Aorta (tissue), 5 donors: ENCODE measurements around the gene RNASE4. TPM values are rescaled to one million over a fixed set of nuclear protein-coding genes. Genes with fewer than 3 reads are reported as not detected.
"Not testable (repeated sequence)": the region's sequence is repeated elsewhere in the genome, so short reads cannot be mapped to it uniquely, and the experiment has no call there.

Experiments
- ATAC-seq: fragments of 200-7000 bp; cut with Tn5 transposase; one replicate; pipeline ENCODE4 v1.9.1; 2022; ENCODE audit warnings: moderate library complexity; ENCODE audit not compliant: low FRiP score
- DNase-seq, 2 donors: peaks; one replicate each; pipeline ENCODE4 v3.0.0-alpha.2; 2020
- H3K27ac ChIP-seq, 2 donors: one replicate each; pipeline ENCODE4 v1.5.1; 2013; ENCODE audit warnings: low read length in 2 of 2, mild to moderate bottlenecking in 2 of 2, moderate library complexity in 2 of 2, control low read depth in 1 of 2, inconsistent platforms in 1 of 2, low read depth in 1 of 2
- H3K27me3 ChIP-seq, 2 donors: one replicate each; pipeline ENCODE4 v1.6.1; 2013; ENCODE audit warnings: control low read depth in 1 of 2, low read length in 1 of 2, mild to moderate bottlenecking in 1 of 2, moderate library complexity in 1 of 2; ENCODE audit not compliant: insufficient read depth in 2 of 2, control insufficient read depth in 1 of 2
- H3K36me3 ChIP-seq, 2 donors: one replicate each; pipeline ENCODE4 v1.6.1; 2013; ENCODE audit warnings: control low read depth in 1 of 2, low read length in 1 of 2, mild to moderate bottlenecking in 1 of 2; ENCODE audit not compliant: insufficient read depth in 2 of 2, control insufficient read depth in 1 of 2
- H3K4me1 ChIP-seq, 2 donors: one replicate each; pipeline ENCODE4 v1.6.1; 2013; ENCODE audit warnings: low read length in 2 of 2, control low read depth in 1 of 2, mild to moderate bottlenecking in 1 of 2, moderate library complexity in 1 of 2; ENCODE audit not compliant: insufficient read depth in 2 of 2, control insufficient read depth in 1 of 2
- H3K4me3 ChIP-seq, 2 donors: one replicate each; pipeline ENCODE4 v1.5.1; 2013; ENCODE audit warnings: low read length in 2 of 2, control low read depth in 1 of 2, mild to moderate bottlenecking in 1 of 2
- H3K9me3 ChIP-seq: one replicate; pipeline ENCODE4 v1.6.1; 2013; ENCODE audit warnings: mild to moderate bottlenecking, low read length; ENCODE audit not compliant: control insufficient read depth
- WGBS, 2 donors: extraction: QIAGEN DNeasy Blood & Tissue Kit; methylation state at CpG; one replicate each; pipeline ENCODE4 v1.1.7; 2013; 5-methylcytosine and 5-hydroxymethylcytosine counted together
- intact Hi-C, 2 donors: fragments of 100-400 bp; cut with DNase I; formaldehyde crosslinking; loops; one replicate each; pipeline versions ENCODE4 v1.14.2 to v1.15.0; 2022
- polyA plus RNA-seq, 2 donors: library from polyadenylated mRNA; stranded (reverse); fragments of 200-250 nt; gene quantifications; one replicate each; pipeline ENCODE4 v1.2.3, GENCODE V29; 2013
- total RNA-seq, 2 donors: library from RNA; stranded (reverse); fragmentation: NEBNext Ultra II Directional; extraction: Animal tissue kit (Norgen Biotek cat#: 25700); gene quantifications; one replicate each; pipeline ENCODE4 v1.2.1, GENCODE V29; 2021
- donor health status: healthy with polysubstance abuse.
- donor health status: Bipolar disorder and iron deficiency.
- donor health status: DM: no; HTN: no; CAD: no.
- donor health status: DM: no; HTN: no; CAD: no.
- donor health status: DM: yes; HTN: yes; CAD: no.

RNASE4 gene
- total and polyA plus RNA-seq, 4 donors, result 37.4 to 85.1 (median 55.6) TPM

DNA sequence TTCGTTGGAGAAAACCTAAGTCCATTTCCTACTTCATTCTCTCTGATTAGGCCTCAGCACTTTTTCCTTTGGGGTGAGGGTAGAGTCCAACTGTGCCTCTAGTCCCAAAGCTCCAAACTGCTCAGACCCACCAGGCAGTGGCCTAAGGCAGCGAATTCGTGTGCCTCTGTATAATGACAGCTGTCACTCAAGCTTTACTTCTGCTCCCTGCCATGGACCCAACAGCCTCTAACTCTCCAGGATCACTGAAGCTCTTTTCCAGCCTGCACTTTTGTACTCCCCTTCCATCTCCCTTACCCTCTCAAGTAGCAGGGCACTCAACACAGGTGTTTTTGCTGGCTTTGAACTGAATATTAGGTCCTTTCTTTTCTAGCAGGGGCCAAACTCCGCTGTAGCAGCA lies 28.1 kb upstream of the RNASE4 start:
- Histone ChIP-seq H3K27ac (no peak overlapping the region), H3K9me3 (peaks cover 3% of the 10 kb centered on the region), H3K36me3 (no peaks in the 10 kb centered on the region), H3K4me3 (no peak overlapping the region), H3K4me1 (no peaks in the 10 kb centered on the region), H3K27me3 (peaks cover 0 to 5% of the 10 kb centered on the region in 2 donors)
- WGBS, 2 donors, result 71 to 72% methylated on average over 4 of the region's 4 CpGs
- intact Hi-C loops, result no loop called here
- no peak for DNase-seq
- no peak for ATAC-seq

DNA sequence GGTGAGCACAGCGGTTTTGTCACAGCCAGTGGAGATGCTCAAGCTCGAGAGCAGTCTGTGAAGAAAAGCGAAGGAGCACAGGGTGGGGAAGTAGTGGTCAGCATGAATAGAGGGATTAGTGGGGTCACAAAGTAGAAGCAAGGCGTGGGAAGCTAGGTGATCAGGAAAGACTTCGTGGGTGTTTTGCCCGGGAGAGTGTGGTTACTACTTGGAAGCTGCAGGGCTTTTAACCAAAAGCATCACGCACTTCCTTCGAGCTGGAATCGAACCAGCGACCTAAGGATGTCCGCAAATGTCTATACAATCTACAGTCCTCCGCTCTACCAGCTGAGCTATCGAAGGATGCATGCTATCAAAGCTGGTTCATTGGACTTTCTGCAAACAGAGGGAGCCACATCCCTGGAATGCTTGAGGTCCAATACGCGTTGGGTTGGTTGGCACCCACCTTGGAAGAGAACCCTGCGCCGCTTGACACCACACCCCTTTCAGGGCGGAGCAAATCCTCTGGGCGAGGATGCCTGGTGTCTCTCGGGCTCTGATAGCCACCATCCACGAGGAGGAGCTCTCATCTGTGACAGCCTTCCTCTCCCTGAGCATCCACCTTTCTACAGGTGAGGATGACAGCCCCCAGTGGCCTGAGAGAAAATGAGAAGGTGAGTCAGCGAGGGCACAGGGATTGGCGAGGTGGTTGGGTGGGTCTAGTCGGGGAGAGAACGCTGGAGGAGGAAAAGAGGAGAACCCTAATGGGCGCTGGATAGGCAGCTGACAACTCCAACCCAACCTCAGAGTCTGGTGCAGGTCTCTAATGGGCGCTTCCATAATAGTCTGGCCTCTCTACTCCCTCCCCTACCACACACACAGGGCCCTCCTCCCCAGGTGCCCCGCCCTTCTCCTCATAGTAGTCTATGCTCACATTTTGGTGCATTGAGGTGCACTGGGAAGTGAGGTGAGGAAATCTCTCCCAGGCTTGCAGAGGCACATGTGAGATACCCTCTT lies 26.8 kb upstream of the RNASE4 start:
- H3K4me1 ChIP-seq, result no peaks in the 10 kb centered on the region
- no peak for ATAC-seq
- intact Hi-C loops, result no loop called here
- WGBS, 2 donors, result 20 to 23% methylated on average over 28 of the region's 28 CpGs
- H3K27ac ChIP-seq, result no peak overlapping the region
- H3K9me3 ChIP-seq, result peaks cover 3% of the 10 kb centered on the region
- no peak overlapping the region for H3K4me3 ChIP-seq
- no peaks in the 10 kb centered on the region for H3K36me3 ChIP-seq
- no peak for DNase-seq
- H3K27me3 ChIP-seq, result peaks cover 0 to 5% of the 10 kb centered on the region in 2 donors

DNA sequence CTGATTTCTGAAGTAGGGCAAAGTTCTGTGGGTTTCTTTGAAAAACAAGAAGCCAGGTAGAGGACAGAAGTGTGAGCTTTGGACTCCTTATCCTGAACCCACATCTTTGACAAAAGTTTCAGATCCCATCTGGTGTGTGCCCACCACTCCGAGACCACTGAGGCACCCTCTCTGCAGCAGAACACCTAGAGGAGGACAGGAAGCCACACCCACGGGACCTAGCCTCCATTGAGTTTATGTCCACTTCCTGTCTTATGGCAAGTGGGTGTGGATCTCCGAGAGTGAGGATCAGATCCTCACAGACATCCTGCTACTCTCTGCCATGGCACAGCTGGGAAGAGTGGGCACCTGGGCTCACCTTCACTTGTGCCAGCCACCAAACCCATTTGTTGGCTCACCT lies 26.1 kb upstream of the RNASE4 start:
- Histone ChIP-seq H3K27ac (no peak overlapping the region), H3K9me3 (peaks cover 3% of the 10 kb centered on the region), H3K27me3 (peaks cover 0 to 5% of the 10 kb centered on the region in 2 donors), H3K4me3 (no peak overlapping the region), H3K4me1 (no peaks in the 10 kb centered on the region), H3K36me3 (no peaks in the 10 kb centered on the region)
- whole genome bisulfite sequencing, 2 donors, result 79 to 87% methylated on average over 3 of the region's 3 CpGs
- DNase-seq (no peak), ATAC-seq (no peak)
- intact Hi-C loops, result no loop called here

DNA sequence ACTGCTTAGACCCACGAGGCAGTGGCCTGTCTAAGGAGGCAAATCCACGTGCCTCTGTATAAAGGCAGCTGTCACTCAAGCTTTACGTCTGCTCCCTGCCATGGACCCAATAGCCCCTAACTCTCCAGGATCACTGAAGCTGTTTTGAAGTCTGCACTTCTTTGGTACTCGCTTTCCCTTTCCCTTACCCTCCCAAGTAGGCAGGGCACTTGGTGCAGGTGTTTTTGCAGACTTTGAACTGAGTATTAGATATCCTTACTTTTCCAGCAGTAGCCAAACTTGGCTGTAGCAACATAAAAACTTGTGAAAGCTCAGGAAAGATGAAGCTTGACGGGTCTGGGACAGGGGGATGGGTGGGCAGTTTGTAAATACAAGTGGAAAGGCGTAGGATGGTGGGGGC lies 25.0 kb upstream of the RNASE4 start:
- no peak overlapping the region for H3K27ac ChIP-seq
- DNase-seq (no peak), ATAC-seq (no peak)
- H3K27me3 ChIP-seq, result peaks cover 0 to 3% of the 10 kb centered on the region in 2 donors
- no peaks in the 10 kb centered on the region for H3K36me3 ChIP-seq
- H3K4me3 ChIP-seq, result no peak overlapping the region
- 69 to 70% methylated on average over 6 of the region's 6 CpGs for WGBS, 2 donors
- peaks cover 3% of the 10 kb centered on the region for H3K9me3 ChIP-seq
- intact Hi-C loops, result no loop called here
- no peaks in the 10 kb centered on the region for H3K4me1 ChIP-seq

DNA sequence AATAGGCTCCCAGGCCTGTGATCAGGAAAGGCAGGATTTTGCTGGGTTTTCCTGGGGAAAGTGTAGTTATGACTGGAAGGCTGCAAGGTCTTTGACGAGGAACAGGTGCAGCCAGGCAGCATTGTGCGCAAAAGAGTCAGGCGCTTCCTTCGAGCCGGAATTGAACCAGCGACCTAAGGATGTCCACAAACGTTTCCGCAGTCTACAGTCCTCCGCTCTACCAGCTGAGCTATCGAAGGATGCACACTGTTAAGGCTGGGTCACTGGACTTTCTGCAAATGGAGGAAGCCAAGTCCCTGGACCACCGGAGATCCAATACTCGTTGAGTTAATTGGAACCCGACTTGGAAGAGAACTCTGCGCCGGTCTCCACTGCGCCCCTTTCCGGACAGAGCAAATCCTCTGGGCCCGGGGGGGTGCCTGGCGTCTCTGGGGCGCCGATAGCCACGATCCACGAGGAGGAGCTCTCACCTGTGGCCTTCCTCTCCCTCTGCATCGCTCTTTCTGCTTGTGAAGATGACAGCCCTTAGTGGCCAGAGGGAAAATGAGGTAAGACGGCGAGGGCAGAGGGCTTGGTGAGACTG lies 24.5 kb upstream of the RNASE4 start:
- DNase-seq (no peak), ATAC-seq (no peak)
- 42 to 47% methylated on average over 26 of the region's 26 CpGs for WGBS, 2 donors
- Histone ChIP-seq H3K36me3 (no peaks in the 10 kb centered on the region), H3K27ac (no peak overlapping the region), H3K4me1 (no peaks in the 10 kb centered on the region), H3K9me3 (peaks cover 3% of the 10 kb centered on the region), H3K27me3 (peaks cover 0 to 3% of the 10 kb centered on the region in 2 donors), H3K4me3 (no peak overlapping the region)
- intact Hi-C loops, result no loop called here

DNA sequence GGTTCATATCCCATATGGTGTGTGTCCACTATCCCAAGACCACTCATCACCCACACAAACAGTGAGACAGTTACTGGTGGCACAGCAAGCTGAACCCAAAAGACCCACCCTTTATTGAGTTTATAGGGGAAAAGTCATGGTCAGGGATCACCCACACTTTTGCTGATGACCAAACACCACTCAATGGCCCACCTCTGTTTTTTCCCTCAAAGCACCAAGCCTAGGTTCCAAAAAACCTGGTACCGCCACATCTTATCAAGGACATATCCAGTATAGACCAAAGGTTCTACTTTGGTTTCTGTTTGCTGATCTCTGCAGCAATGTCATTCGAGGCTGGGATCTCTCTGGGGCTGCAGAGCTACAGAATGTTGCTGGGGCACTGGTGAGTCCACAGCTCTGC lies 23.2 kb upstream of the RNASE4 start:
- no peak for DNase-seq
- no peaks in the 10 kb centered on the region for H3K4me1 ChIP-seq
- 72 to 76% methylated on average over 2 of the region's 2 CpGs for WGBS, 2 donors
- H3K4me3 ChIP-seq, result no peak overlapping the region
- no peak overlapping the region for H3K27ac ChIP-seq
- no peaks in the 10 kb centered on the region for H3K36me3 ChIP-seq
- no peaks in the 10 kb centered on the region for H3K9me3 ChIP-seq
- intact Hi-C loops, result no loop called here
- ATAC-seq, result no peak
- peaks cover 0 to under 1% of the 10 kb centered on the region in 2 donors for H3K27me3 ChIP-seq

DNA sequence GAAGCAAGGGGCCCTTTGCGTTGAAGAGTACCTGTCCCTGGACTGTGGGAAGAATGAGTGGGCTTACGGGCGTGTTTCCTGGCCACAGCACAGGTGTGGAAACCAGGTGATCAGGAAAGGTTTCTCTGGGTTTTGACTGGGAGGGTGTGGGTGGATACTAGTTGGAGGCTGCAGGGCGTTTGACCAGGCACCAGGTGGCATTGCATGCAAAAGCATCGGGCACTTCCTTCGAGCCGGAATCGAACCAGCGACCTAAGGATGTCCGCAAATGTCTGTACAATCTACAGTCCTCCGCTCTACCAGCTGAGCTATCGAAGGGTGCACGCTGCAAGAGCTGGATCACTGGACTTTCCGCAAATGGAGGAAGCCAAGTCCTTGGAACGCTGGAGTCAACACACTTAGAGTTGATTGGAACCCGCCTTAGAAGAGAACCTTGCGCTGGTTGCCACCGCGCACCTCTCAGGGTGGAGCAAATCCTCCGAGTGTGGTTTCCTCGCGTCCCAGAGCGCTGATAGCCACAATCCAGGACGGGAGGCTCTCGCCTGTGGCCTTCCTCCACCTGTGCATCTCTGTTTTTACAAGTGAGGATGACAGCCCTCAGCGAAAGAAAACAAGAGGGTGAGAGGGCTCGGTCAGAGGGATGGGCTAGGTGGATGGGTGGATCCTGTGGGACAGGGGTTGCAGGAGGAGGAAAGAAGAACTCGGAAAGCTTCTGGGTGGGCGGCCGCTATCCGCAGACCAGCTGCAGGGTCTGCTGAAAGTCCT lies 21.2 kb upstream of the RNASE4 start:
- H3K4me1 ChIP-seq, result no peaks in the 10 kb centered on the region
- no peak overlapping the region for H3K27ac ChIP-seq
- no peaks in the 10 kb centered on the region for H3K27me3 ChIP-seq
- H3K4me3 ChIP-seq, result no peak overlapping the region
- intact Hi-C loops, result no loop called here
- WGBS, 2 donors, result 2 to 3% methylated on average over 31 of the region's 31 CpGs
- H3K36me3 ChIP-seq, result no peaks in the 10 kb centered on the region
- peak; percentile 72 for ATAC-seq
- H3K9me3 ChIP-seq, result no peaks in the 10 kb centered on the region
- DNase-seq, result peak; percentile 74 to 86

DNA sequence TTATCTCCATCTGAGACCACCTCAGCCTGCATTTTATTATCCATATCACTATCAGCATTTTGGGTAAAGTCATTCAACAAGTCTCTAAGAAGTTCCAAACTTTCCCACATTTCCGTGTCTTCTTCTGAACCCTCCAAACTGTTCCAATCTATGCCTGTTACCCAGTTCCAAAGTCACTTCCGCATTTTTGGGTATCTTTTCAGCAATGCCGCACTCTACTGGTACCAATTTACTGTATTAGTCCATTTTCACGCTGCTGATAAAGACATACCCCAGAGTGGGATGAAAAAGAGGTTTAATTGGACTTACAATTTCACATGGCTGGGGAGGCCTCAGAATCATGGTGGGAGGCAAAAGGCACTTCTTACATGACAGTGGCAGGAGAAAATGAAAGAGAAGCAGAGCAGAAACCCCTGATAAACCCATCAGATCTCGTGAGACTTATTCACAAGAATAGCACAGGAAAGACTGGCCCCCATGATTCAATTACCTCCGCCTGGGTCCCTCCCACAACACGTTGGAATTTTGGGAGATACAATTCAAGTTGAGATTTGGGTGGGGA lies 17.9 kb upstream of the RNASE4 start:
- DNase-seq, H3K36me3 ChIP-seq, H3K4me1 ChIP-seq, intact Hi-C loops, H3K27ac ChIP-seq, ATAC-seq, H3K27me3 ChIP-seq, H3K9me3 ChIP-seq, H3K4me3 ChIP-seq: not testable (repeated sequence)
- 80 to 82% methylated on average over 7 of the region's 7 CpGs for WGBS, 2 donors
